ENCODE data around the gene ITGB3BP.

DNA sequence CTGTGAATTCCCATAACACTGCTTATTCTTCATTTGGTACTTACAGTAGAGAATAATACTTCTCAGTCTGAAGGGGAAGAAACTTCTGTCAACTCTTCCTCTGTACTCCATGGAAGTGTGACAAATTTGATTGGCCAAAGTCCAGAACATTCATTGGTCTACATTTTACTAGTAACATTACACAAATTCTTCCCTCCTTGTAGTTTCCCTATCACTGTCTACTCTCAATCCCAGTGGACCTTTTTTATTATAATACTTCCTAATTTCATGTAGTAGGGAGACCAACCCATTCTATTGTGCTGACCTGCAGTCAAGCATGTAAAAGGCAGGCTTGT is 80.9 kb downstream of the ITGB3BP start:
- TF ChIP-seq, protein P1, sequence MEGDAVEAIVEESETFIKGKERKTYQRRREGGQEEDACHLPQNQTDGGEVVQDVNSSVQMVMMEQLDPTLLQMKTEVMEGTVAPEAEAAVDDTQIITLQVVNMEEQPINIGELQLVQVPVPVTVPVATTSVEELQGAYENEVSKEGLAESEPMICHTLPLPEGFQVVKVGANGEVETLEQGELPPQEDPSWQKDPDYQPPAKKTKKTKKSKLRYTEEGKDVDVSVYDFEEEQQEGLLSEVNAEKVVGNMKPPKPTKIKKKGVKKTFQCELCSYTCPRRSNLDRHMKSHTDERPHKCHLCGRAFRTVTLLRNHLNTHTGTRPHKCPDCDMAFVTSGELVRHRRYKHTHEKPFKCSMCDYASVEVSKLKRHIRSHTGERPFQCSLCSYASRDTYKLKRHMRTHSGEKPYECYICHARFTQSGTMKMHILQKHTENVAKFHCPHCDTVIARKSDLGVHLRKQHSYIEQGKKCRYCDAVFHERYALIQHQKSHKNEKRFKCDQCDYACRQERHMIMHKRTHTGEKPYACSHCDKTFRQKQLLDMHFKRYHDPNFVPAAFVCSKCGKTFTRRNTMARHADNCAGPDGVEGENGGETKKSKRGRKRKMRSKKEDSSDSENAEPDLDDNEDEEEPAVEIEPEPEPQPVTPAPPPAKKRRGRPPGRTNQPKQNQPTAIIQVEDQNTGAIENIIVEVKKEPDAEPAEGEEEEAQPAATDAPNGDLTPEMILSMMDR (IDR thresholded peaks at IDR 0.05; ENCODE audit: low read depth, low read length): no peak
- TF ChIP-seq EZH2phosphoT487 (IDR thresholded peaks at IDR 0.05; ENCODE audit: low read depth): no peak
